Activated naive CD4-positive, alpha-beta T cell (primary cell): ENCODE measurements around the gene TBXA2R.

ENCODE experiments used
- DNase-seq, 4 experiments: peaks; one replicate each; lab custom pipeline; 2025; lab: John Stamatoyannopoulos, UW

TBXA2R gene

DNA sequence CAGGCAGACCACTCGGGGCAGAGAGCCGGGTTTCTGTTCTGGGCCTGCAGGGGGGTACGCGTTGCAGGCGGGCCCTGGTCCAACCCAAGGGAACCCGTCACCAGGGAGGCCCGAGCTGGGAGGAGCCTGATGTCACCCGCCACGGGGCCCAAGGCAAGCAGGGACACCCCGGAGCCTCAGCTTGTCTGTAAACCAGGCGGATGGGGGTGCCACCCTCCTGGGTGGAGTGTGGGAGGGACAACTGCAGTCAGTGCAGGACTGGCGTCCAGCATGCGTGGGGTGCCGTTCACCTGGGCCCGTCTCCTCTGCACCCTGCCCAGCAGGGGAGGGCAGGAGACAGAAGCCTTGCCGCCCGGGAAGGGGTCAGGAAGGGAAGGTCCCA lies 12.9 kb upstream of the TBXA2R start:
- DNase-seq = no peak

DNA sequence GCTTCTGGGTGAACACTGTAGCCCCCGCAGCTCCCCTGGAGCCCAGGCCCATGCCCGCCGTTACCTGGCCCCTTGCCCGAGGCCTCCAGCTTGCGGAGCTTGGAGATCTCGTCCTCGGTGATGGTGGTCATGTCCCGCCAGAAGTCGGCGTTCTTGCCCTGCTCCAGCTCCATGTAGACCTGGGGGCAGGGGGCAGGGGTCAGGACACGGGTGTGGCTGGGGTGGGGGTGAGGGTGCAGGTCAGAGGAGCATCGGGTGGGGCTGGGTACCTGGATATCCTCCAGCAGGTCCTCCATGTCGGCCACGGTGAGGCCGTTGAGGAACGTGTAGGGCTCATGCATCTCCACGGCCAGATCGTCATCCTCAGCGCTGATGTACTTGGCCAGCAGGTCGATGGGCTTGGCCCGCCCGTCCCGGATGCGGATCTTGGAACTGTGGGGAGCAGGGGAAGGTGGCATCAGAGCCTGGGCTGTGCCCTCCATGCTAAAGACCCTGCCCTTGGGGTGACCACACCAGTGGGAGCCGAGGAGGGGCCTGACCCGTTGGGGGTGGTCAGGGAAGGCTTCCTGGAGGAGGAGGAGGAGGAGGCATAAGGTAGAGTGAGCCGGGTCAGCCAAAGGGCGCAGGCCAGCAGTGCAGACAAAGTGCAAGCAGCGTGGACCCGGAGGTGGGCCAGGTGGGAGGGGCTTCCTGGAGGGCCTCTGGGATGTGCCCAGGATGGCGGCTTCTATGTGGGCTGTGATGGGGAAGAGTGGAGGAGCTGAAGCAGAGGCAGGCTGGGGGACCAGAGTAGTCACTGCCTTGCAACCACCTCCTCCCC lies 12.3 kb upstream of the TBXA2R start:
- no peak for DNase-seq

DNA sequence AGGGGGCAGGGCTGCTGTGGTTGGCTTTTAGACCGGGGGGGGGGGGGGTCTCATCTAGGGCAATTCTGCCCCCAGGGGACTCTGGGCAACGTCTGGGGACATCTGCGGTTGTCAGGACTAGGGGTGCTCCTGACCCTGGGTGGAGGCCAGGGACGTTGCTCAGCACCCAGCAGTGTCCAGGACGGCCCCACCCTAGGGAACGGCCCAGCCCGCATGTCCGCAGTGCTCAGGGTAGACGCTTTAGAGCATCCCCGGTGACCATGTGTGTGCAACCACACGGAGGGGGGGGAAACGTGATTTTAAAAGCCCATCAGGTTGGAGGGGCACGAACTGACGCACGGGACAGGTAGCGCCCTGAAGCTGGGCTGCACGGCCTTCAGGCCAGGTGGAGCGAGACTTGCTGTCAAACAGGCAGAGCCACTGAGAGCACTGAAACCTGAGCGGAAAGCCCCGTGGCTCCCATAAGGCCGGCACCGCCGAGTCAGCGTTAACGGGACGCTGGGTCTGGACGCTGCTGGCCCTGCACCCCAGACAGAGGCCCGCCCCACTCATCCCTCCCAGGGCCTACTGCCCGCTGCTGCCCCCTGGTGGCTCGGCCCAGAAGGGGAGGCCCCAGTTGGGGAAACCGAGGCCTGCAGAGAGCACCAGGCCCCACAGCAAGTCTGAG lies 11.6 kb upstream of the TBXA2R start:
- DNase-seq = peak in 3 of 4 experiments; percentile 31 to 52 (median 36)

DNA sequence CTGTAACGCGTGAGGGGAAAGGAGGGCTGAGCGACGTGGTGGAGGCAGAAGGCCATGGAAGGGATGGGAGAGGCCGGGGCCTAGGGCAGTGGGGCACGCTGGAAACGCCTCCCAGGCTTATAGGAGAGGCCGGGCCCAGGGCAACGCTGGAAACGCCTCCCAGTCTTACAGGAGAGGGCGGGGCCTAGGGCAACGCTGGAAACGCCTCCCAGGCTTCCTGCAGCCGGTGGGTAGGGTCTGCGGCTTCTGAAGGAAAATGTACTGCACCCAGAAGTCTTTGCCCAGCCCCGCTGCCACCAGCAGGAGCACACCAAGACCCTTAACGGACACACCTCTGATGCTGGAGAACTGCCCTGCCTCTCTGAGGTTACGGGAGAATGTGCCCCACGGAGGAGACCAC lies 10.8 kb upstream of the TBXA2R start:
- peak in 1 of 4 experiments; percentile 22 for DNase-seq

DNA sequence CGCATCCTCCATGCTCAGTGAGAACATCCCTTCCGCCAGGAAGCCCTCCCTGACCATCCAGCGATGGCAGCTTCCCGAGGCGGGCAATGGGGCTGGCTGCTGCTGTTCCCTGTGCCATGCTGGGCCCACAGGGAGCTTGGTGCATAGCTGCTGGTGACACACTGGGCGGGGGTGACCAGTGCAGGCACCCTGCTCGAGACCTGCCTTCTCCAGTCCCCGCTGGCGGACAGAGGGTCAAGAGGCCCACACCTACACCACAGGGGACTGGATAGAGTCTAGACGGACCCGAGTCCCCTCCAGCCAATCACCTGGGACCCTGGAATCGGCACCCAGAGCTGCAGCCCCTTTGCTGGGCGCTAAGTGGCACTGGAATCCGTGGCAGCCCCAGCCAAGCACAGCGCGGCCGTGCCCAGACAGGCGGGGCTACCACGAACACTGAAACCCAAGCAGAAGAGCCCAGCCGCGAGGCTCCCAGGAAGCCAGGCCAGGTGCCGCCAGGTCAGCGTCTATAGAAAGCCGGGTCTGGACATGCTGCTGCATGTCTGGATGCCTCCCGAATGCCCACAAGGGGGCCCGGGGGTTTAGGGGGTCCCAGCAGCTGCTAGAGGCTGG lies 9.0 kb upstream of the TBXA2R start:
- no peak for DNase-seq

DNA sequence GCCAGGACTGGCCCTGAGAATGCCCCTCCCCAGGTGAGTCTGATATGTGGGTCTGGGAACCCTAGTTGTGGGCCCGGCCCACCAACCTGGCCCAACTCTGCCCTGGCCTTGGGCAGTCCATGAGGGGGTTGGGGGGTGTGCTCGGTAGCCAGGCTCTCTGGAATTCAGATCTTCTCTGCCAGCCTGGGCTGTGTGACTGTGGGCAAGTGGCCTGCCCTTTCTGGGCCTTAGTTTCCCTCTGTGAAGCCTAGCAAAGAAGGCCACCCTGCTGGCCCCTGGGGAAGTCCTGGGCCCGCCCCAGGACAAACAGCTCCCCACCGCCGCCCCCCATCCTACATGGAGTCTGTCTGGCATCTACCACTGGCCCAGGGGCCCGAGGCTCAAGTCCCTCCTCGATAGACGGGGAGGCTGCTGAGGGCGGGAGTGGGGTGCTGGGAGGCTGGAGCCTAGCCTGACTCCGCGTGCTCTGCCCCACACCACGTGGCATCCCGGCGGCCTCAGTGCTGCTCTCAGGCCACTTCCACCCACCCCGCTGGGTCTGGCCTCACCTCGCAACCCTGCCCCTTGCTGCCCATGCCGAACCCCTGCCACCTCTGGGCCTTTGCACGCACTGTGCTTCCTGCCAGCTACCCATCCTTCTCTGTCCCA lies 8.3 kb upstream of the TBXA2R start:
- DNase-seq = no peak

DNA sequence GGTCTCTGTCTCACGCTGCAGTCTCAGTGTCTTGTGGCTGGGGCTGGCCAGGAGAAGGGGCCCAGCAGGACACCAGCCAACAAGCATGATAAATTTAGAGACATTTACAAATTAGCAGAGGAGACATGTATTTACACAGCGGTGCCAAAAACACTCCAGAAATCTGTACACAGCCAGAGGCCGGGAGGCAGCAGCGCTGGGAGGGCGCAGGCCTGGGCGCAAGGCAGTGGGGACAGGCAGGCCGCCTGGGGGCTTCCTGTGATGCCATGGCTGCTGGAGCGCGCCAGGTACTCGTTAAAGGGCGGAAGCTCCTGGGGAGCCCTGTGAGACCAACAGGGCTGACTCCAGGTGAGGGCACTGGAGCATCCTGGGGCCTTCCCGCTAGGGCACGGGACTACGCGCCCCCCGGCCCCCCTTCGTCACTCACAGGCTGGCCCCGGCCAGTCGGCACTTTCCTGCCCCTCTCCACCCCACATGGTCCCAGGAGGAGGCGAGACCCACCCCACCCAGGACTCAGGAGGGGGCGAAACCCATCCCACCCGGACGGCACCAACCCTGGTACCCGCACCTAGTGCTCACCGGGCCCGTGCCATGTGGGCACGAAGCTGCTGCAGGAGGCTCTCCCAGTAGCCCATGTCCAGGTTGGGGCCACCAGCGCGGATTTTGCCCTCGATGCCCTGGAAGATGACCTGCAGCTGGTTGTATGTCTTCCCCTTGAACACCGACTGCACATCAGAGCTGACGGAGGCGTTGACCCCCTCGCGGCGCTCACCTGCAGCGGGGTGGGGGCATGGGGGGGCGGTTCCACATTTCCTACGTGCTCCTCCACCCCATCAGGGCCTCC lies 7.4 kb upstream of the TBXA2R start:
- DNase-seq = no peak

DNA sequence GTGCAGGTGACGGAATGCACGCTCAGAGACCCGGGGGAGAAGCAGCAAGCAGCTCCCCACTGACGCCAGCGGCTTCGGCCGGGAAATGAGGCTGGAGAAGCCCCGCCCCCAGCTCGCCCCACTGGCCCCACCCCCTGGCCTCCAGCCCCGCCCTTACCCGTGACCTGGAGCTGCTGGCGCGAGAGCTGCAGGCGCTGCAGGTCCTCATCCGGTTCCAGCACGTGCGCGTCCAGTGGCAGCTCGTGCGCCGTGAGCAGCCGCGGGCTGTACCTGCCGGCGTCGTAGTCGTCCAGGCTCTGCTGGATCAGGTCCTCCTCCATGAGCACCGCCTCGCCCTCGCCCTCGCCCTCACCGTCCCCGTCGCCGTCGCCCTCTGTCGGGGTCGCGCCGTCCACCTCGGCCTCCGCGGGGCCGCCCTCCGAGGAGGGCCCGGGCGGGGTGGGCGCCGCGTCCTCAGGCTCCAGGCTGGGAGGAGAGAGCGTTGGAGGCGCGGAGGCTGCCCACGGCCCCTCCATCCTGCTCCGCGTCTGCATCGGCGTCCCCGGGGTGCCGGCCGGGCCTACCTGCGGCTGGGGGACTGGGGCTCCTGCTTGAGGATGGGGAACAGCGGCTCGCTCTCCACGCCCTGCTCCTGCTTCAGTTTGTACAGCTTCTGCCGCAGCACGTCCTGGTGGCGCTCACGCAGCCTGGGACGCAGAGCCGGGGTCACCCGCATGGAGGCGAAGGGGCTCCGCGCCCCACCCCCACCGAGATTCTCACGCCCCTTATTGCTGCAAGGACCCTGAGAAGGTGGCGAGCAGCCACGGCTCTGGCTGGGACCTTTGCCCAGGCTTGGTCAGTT lies 6.4 kb upstream of the TBXA2R start:
- no peak for DNase-seq

DNA sequence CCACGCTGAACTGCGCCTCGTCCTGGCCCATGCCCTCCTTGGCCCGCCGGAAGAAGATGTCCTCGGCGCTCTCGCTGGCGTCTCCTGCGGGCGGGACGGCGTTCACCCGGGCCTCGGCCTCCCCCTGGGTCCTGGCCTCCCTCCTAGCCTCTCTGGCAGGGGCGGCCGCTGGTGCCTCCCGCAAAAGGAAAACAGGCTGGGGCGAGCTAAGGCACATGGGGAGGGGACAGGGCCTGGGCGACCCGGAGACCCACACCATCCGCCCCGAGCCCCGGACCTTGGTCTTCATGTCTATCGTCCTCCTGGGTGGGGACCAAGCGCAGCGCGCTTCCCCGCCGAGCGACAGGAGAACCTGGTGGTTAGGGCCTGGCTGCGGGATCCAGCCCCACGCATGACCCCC lies 5.7 kb upstream of the TBXA2R start:
- DNase-seq = no peak

DNA sequence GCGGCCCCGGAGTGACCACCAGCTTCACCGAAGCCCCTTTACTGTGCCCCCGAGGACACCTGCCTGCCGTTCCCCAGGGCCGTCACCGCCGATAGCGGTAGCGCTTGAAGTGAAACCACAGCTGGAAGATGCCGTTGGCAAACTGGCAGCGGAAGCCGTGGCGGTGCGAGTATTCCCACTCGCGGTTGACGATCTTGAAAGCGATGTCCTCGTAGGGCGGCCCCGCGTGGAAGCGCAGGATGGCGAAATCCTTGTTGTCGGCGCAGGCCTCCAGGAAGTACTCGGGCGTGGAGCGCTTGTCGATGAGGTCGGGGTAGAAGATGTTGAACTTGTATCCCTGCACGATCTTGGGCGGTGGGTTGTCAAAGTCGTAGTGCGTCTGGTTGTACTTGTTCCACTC lies 5.2 kb upstream of the TBXA2R start:
- no peak for DNase-seq

DNA sequence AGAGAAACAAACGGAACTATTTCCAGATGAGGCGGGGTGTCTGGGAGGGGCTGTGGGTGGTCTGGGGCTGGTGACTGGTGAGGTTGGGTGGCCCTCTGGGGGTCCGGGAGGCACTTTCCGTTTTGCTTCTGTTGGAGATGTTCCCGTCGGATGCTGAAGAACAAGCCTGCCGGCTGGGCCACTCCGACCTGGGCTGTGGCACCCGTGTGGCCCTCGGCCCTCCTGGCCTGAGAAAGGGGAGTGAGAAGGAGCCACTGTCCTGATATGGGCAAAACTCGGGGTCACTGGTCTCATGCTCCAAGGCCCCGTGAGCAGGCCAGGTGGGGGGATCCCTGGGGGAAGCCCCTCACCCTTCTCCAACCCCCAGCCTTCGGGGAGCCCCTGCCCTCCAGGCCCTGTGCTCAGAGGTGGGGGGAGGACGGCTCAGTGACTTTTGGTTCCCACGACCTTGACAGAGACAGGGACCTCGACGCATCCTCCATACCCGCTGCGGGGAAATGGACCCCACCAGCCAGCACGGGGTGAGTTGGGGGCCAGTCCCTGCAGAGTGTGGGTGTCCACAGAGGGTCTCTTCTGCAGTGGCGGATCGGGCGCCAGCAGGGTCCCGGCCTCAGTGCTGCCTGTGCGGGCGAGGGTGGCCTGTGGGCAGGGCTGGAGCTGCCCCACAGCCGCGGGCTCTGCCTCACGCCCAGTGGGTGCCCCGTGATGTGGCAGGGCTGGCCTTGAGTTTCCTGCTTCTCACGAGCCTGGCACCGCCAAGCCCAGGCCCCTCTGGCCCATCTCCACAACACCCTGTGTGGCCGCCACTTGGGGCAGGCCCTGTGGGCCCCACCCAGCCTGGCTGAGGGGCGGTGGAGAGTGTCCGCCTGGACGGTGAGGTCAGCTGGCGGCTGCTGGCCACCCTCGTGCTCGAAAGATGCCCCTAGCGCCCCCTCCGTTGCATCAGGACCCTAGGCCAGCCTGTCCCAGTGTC lies 4.4 kb upstream of the TBXA2R start:
- no peak for DNase-seq

DNA sequence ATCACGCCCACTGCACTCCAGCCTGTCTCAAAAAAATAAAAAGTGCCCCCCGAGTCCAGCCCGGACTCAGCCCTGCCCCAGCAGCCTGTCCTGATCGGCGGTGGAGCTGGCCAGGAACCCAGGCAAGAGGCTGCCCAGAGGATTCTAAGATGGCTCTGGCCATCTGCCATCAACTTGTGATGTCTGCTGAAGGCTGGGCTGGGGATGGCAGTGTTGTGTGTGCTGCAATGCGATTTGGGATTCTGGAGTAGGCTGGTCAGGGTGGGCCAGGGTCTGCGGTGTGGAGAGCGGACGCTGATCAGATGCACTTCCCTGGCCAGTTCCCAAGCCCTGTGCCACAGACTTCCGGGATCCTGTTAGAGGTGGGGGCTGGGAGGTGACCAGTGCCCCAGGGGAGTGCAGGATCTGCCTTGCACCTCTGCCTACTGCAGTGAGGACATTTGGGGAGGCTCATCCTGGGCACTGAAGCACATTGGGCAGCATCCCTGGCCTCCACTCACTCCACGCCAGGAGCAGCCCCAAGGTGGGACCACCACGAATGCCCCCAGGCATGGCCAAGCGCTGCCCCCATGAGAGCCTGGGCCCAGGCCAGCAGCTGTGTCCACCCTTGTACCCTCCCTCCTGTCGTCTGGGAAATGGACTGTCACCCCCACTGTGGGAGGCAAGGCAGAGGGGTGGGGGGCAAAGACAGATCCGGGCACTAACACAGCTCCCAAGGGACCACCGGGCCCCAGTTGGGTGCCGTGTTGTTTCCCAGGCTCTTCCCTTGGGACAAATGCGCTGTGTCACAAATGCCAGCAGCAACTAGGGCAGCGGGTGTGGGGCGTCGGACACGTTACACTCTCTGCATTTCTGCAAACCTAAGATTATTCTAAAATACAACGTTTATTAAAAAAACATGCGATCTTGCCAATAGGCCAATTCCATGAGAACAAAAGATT lies 3.4 kb upstream of the TBXA2R start:
- no peak for DNase-seq

DNA sequence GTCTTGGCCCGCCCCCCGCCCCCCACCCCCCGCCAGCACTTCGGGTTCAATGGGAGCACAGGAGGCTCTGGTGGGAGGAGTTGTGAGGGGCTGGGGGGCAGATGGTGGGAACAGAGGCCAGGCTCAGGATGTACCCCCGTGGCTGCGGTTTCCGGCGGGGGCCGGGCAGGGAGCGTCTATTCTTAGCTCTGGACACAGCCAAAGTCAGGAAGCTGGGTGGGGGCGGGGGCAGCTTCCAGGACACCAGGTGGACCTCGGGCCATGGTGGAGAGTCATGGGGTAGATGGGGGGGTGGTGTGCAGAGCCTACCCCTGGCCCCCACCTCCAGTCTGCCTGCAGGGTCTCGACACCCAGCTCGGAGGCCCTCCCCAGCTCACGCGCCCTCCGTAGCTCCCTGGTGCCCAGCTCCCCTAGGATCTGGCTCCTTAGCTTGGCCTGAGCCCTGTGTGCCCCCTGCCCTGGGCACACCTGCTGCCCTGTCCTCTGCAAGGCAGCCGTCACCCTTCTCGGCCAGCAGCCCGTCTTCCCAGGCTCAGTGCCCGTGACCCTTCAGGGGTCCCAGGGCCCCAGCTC lies 2.2 kb upstream of the TBXA2R start:
- DNase-seq = no peak

DNA sequence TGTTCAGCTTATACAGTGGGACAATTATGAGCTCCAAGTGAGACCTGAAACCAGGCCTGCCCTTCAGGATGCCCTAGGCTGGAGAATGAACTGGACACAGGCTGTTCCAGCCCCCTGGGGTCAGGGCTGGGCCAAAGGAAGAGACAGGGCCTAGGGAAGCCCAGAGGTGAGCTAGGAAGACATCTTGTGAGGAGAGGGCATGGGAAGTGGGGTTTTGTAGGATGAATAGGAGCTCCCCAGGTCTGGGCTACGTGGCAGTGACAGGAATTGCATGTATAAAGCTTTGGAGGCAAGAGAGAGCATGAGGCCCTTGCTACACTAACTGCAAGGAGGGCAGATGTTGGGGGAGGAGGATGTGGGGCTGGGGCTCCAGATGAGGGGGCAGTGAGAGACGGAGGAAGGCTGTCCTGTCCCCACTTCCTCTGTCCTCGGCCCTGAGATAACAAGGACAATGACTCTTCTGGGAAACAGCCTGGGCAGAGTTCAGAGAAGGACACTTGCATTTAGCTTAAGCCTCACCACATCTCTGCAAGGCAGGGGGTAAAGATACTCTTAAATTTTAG lies 1.5 kb upstream of the TBXA2R start:
- DNase-seq = no peak

DNA sequence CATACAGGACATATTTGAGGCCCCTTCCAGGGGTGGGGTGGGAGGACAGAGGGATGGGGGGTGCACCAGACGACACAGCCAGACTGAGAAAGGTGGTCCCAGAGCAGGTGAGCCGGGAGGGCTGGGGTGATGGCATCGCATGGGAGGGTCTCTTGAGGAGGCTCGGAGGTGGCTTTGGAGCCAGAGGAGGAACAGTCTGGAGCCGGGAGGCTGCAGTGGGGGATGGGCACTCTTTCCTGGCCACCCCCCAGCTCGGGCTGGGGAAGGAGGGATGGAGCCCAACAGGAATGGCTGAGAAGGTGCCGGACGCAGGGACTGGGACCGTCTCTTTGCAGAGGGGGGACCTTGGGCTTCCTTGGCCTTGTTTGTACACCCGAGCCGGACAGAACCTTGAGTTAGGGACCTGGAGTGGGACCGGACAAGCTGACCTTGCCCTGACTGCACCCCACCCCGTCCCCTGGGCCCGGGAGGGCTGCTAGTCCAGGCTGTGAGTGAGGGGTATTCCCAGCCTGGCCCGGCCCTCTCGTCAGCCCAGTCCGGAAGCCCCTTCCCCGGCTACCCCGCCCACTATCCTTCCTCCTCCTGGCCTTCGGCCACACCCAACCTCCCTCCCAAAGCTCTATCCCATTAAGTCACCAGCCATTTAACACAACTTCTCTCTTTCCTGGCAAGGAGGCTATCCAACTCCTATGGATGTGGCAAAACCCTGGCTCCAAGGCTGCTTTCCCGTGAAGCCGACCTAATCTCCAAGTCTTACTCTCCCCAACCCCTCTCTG lies 816 bp upstream of the TBXA2R start:
- no peak for DNase-seq

DNA sequence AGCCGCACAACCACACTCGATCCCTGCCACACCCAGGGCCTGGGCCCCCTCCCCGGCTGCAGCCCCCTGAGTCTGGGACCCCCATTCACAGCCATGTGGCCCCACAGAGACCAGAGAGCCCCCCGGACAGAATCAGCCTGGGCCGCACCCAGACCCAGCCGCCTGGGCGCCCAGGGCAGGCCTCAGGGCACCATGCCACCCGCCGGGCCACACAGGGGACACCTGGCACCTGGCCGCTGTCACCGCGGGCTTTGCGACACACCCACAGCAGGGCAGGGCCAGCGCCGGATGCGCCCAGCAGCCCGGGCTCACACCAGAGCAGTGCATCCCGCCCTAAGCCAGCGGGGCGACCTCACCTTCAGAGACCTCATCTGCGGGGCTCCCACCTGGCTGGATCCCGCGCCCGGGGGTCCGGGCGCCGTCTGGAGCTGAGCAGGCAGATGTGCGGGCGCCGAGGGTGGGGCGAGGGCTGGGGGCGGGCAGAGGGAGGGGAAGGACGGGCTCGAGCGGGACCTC lies 443 bp downstream of the TBXA2R start:
- peak in 1 of 4 experiments; percentile 34 for DNase-seq

DNA sequence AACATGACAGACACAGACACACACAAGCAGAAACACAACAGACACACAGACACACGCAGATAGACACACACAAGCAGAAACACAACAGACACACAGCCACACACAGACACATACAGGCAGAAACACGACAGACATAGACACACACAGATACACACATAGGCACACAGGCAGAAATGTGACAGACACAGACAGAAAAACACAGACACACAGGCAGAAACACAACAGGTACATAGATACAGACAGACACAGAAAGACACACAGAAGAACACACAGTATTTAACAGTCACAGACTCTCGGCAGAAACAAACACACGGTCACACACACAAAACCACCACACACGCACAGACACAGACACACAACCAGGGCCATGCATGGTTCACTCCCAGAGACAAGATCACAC lies 905 bp downstream of the TBXA2R start:
- DNase-seq = no peak
